ENCODE data around the gene TUT1. TPM values are rescaled to one million over a fixed set of nuclear protein-coding genes. Genes with fewer than 3 reads are reported as not detected.
"Not testable (repeated sequence)": the region's sequence is repeated elsewhere in the genome, so short reads cannot be mapped to it uniquely, and the experiment has no call there.

The TUT1 gene
- total RNA-seq, 2 donors from 2014 or later = 11.1 to 26.2 TPM

- intact Hi-C loops (cut with DNase I) = loop anchor here (10.0 kb wide), 1 partner anchor 101 kb away; no protein-coding TSS in a partner anchor
- DNase-seq = peak; percentile 88
Measured at GRCh38 chr11:62593434-62594044, 2.2 kb upstream of the TUT1 start.

GRCh38 chr11:62592989-62593421 lies 1.7 kb upstream of the TUT1 start:
- H3K9ac ChIP-seq (ENCODE audit: low read depth in 2 of 2, low read length in 2 of 2) = peak overlapping the region in 1 of 2 donors; percentile 96
- intact Hi-C loops (cut with DNase I) = loop anchor here (10.0 kb wide), 1 partner anchor 102 kb away; no protein-coding TSS in a partner anchor
- peaks cover 3% of the 10 kb centered on the region for H3K36me3 ChIP-seq
- no peak overlapping the region for H3K4me3 ChIP-seq
- no peak for TF ChIP-seq CTCF (IDR thresholded peaks at IDR 0.05)
- no peaks in the 10 kb centered on the region for H3K27me3 ChIP-seq
- no peaks in the 10 kb centered on the region for H3K9me3 ChIP-seq
- peaks cover 20% of the 10 kb centered on the region for H3K4me1 ChIP-seq
- H3K27ac ChIP-seq = no peak overlapping the region
- no peak for DNase-seq

More at GRCh38 chr11:62593434-62594044, 2.2 kb upstream of the TUT1 start:
- Histone ChIP-seq H3K9ac (ENCODE audit: low read depth in 2 of 2, low read length in 2 of 2) (no peak overlapping the region), H3K36me3 (peaks cover 6% of the 10 kb centered on the region), H3K27me3 (no peaks in the 10 kb centered on the region), H3K27ac (no peak overlapping the region), H3K9me3 (no peaks in the 10 kb centered on the region), H3K4me3 (no peak overlapping the region), H3K4me1 (peaks cover 20% of the 10 kb centered on the region)
- peak; percentile 64 for TF ChIP-seq CTCF (IDR thresholded peaks at IDR 0.05)

- peak overlapping the region; percentile 54 for H3K4me3 ChIP-seq
- H3K27me3 ChIP-seq = no peaks in the 10 kb centered on the region
- intact Hi-C loops (cut with DNase I) = loop anchor here (10.0 kb wide), 1 partner anchor 103 kb away; no protein-coding TSS in a partner anchor
- peak overlapping the region; percentile 45 to 96 for H3K9ac ChIP-seq (ENCODE audit: low read depth in 2 of 2, low read length in 2 of 2)
- no peak for TF ChIP-seq CTCF (IDR thresholded peaks at IDR 0.05)
- H3K4me1 ChIP-seq = peaks cover 20% of the 10 kb centered on the region
- DNase-seq = no peak
- H3K9me3 ChIP-seq = no peaks in the 10 kb centered on the region
- H3K27ac ChIP-seq = peak overlapping the region; percentile 94
- no peaks in the 10 kb centered on the region for H3K36me3 ChIP-seq
Measured at GRCh38 chr11:62592146-62592815, 958 bp upstream of the TUT1 start.

- H3K27ac ChIP-seq = no peak overlapping the region
- H3K9ac ChIP-seq (ENCODE audit: low read depth in 2 of 2, low read length in 2 of 2) = no peak overlapping the region
- intact Hi-C loops (cut with DNase I) = no loop called here
- no peaks in the 10 kb centered on the region for H3K27me3 ChIP-seq
- no peaks in the 10 kb centered on the region for H3K36me3 ChIP-seq
- TF ChIP-seq CTCF (IDR thresholded peaks at IDR 0.05) = no peak
- no peak for DNase-seq
- peaks cover 20% of the 10 kb centered on the region for H3K4me1 ChIP-seq
- H3K9me3 ChIP-seq = no peaks in the 10 kb centered on the region
- no peak overlapping the region for H3K4me3 ChIP-seq
Measured at GRCh38 chr11:62588966-62589637, 2.2 kb downstream of the TUT1 start.

- H3K9ac ChIP-seq (ENCODE audit: low read depth in 2 of 2, low read length in 2 of 2); DNase-seq; H3K27me3 ChIP-seq; H3K4me3 ChIP-seq; H3K36me3 ChIP-seq; H3K27ac ChIP-seq; H3K4me1 ChIP-seq; intact Hi-C loops (cut with DNase I); H3K9me3 ChIP-seq: not testable (repeated sequence)
Measured at GRCh38 chr11:62585356-62585755, 6.0 kb downstream of the TUT1 start.

GRCh38 chr11:62581735-62582134 lies 9.6 kb downstream of the TUT1 start:
- H3K27me3 ChIP-seq; H3K9me3 ChIP-seq; H3K4me3 ChIP-seq; DNase-seq; H3K27ac ChIP-seq; H3K36me3 ChIP-seq; H3K4me1 ChIP-seq; H3K9ac ChIP-seq (ENCODE audit: low read depth in 2 of 2, low read length in 2 of 2); intact Hi-C loops (cut with DNase I): not testable (repeated sequence)
